ENCODE measurements around the gene SLC6A11.
A peak's percentile ranks its signal among the peaks of the same experiment; 100 is the strongest.

SLC6A11 gene

DNA sequence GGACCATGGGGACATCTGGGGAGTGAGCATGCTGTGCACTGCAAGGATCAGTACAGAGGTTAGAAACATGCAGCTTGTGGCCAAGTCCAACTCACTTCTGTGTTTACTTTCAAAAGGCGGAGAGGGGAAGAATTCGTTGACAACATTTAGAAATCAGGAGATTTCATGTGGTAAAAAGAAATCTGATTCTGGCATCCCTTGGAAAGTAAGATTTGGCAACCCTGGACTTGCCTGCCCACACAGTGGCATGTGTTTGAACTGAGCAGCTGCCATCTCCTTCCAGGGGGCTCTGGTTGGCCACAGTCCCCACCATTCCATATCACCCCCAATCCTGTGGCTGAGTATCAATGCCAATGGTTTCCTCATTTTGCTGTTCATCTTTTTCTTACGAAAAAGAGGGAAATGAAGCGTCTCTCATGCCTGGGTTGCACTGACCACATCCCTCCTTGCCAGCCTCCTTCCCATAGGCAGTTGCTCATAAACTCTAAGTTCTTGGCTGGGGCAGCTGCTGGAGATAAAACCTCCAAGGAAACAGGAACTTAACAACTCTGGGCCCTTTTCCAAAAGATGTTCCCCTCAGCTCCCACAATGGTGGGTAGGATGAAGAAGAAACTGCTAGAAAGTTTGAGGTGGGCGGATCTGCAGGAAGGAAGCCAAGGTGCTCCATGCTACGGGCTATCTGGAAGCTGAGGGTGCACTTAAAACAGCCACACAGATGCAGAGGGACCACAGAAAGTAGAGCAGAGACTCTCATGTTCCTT is 29.2 kb downstream of the SLC6A11 start:
- no peak for DNase-seq

DNA sequence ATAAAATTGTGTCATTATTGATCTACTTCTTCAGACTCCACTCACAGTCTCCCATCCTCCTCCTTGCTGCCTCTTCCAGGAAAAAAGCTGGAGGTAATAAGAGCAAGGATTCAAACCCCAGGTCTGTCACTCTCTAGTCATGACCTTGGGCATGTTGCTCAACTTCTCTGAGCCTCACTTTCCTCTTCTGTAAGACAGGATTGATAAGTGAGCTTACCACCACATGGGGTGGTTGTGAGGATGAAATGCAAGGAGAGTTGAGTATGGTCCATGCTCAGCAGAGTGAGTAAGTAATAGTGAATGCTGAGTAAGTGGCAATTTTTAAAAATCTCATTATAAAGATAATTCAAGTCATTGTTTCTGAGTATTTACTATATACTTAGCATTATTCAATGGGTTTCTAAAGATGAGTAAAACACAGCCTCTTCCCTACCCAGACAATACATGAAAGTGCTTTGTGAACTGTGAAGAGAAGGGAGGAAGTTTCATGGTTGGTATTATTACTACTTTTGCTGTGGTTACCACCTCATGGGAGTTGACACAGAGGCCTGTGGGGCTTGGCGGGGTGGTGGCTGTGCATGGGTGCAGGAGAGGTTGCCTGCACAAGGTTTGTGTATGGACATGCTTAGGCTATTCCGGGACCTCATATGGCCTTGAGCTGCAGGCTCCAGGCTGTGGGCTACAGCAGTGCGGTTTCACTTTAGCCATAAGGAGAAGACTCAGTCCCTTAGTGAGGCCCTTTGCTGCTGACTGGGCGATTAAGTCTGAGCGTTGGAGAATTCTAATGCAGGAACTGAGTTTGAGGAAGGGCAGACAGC is 30.0 kb downstream of the SLC6A11 start:
- DNase-seq, result peak in 1 of 2 donors; percentile 6

DNA sequence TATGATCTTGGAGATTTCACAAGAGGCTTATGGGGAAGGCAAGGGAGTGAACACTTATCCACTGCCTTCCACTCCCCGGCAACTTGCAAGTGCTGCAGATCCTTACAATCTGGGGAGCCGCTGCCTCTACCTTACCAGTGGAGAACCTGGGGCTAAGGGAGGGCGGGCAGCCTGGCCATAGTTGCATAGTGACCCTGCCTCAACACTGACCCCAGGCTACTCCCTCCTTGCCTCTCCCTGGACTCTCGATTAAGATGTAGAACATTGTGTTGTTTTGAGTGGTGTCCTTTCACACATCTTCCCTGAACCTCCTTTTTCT is 30.6 kb downstream of the SLC6A11 start:
- no peak for DNase-seq

DNA sequence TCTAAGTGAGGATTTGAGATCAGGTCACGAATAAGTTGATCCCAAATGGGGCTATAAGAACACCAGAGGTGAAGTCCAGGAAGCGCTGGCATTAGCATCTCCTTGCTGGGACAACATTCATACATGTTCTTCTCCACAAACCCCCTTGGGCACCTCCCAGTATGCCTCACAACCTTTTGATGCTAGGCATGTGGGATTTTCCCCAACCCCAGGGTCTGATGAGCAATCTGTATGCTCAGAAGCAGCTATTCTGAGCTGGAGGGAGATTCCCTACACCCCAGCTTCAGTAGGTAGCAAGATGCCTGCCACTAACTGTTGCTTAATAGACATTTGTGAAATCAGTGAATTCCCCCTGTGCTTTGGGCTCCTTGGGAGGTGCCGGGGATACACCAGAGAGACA is 32.2 kb downstream of the SLC6A11 start:
- peak; percentile 18 to 34 for DNase-seq

DNA sequence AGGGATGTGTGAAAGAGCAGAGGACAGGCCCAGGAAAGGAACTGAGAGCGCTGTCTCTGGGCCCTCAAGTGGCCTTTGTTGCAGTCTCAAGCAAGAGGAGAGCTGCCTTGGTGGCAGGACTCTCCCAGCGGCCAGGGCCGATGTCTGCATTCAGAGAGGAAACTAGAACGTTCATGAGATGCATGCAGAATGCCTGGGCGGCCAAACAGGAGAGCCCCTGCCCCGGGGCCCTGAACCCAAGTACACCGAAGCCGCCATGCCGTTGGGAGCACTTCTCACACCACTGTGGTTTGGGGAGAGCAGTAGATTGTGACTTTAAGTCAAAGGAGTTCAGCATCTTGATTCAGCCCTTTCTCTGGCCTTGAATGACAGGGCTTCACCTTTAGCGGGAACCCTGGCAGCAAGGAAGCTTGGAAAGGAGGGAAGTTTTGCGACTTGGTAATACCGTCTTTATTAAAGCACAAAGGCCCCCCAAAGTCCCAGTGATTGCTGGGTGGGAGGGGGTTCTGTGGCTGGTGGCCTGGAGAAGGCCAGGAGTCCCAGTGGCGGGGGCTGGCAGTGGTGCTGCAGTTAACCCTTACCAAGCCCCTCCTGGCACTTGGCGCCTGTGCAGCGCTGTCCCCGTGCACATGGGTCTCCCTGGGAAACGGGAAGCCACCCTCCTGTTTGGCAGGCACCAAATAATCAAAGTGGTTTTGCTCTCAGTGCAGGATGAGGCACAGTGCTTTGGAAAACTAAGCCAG is 36.2 kb downstream of the SLC6A11 start:
- no peak for DNase-seq

DNA sequence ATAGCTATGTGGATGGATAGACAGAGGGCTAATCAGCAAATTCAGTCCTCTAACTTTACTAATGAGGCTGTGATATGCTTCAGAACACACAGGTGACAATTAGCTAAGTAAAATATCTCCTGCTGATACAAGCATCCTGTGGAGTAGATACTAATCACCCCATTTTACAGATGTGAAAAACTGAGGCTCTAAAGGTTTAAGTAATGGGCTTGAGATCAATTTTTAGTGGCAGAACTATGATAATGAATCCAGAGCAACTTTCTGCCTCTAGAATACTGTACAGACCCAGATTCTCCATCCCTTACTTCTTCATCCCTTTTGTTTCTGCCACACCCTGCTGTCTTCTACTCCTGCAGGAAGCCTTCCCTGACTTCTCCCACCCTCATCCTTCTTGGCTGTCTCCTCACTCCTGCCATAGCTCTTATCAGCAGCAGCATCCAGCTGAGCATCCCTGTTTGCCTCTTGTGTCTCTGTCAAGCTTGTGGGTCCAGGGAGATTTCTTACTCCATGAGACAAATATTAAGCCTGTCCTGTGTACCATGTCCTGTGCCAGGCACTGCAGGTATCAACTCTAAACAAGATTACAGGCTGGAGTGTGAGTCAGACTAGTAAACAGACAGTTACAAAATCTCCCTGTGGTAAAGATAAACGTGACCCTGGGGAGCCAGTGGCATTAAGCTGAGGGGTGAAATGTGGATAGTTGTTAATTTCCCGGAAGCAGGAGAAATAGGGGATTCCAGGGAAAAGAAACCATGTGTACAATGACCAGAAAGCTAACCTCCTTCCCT is 39.2 kb downstream of the SLC6A11 start:
- no peak for DNase-seq

DNA sequence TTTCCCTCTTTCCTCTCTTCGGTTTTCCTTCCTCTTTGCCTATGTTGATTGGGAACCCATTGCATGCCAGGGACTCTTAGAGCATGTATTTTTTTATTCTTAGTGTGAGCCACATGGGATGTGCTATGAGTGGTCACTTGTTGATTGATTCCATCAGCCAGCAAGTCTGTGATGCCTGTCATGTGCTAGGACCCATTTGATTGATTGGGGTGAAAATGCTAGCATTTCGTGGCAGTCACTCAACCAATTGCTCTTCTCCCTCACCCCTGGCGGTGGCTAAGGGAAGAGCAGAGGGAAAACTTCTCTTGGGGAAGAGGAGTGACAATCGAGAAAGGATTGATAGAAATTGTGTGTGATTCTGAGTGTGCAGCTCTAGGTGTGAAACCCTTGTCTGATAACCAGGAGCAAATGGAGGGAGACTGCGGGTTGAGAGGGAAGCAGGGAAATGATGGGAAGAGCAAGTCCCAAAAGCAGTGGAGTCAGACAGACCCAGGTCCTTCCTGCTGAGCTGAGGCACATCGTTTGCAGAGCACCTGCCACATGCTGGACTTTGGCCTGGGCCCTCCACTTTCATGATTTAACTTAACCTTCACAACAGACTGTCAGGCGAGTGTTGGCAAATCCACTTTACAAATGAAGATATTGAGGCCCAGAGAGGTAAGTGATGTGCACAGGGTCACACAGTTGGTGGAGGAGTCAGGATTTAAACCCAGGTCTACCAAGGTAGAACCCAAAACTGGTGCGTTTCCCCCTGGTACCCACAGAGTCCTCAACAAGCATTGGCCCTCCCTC is 40.0 kb downstream of the SLC6A11 start:
- no peak for DNase-seq

DNA sequence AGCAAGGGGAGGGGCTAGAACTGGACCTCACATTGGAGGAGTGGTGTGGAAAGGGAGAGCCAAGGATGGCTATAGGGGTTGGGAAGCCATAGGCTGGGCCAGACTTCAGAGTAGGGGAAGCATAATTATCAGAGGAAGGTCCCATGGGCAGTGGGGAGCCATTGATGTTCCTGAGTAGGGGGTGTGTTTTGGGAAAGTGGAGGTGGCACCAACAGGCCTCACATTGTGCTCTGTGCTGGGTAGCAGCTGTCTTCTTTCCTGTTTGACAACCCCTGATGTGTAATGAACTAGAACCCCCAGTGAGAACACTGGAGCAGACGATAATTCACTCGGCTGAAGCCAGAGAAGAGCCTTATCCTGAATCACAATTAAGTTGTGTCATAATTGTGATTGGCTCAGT is 41.2 kb downstream of the SLC6A11 start:
- no peak for DNase-seq

DNA sequence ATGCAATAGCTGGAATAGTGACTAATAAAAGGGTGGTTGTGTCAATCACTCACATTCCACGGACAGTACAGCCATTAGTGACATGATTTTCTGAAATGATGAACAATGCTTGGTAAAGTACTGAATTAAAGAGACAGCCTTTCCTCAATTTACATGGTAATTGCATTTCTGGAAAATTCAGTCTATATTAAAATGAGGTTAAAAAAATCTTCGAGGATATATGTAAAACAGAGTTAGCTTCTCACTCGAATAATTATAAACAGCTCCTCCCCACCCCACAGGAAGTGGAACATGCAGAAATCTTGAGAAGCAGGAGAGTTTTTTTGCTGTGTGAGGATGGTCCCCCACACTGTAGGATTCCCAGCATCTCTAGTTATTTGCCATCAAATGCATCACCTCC is 42.1 kb downstream of the SLC6A11 start:
- no peak for DNase-seq

DNA sequence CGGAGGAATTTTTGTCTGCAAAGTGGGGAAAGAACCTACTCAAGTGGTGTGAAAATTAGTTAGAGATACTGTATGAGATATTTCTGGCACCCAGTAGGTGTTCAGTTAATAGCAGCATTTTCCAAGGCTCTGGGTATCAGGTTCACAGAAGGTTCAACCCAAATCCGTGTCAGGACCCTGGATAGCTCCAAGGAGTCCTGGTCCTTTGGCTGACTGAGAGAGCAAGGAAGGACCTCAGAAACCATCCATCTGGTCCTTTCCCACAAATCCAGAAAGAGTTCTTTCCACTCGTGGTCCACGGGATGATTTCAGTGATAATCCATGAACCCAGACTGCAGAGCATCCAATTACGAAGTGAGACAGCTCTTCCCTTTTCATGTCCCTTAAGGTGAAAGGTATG is 51.4 kb downstream of the SLC6A11 start:
- no peak for DNase-seq

DNA sequence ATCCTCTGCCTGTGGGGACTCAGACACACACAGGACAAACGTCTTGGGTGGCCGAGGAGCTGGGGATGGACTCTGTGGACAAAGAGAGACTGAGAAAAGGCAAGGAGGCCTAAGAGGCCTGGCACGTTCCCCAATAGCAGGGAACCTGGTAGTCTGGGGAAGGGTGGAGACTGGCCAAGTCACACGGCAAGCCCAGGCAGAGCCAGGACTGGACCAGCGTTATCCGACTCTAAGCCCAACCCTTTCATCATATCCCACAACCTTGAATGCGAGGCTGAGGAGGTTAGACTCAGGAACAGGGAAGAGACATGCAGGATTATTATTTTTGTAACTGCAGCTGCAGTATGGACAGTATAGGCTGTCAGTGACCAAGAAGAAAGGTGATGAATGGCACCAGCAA is 53.4 kb downstream of the SLC6A11 start:
- DNase-seq, result no peak

DNA sequence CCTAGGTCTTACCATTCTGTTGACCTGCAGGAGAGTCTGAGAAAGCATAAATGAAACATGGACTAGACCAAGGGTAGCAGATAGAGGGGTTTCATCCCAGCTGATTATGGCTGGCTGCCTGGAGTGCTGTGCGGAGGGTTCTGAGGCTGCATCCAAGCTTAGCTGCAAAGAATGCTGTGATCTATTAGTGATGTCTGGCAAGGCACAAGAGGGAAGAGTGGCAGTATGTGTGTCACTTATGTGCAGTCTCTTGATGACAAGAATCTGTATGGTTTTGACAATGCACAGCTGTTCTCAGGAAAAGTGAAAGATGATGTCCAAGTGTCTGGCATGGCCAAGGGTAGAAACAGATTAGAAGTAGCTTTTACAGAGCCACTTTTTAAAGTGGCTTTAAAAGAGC is 54.3 kb downstream of the SLC6A11 start:
- no peak for DNase-seq

DNA sequence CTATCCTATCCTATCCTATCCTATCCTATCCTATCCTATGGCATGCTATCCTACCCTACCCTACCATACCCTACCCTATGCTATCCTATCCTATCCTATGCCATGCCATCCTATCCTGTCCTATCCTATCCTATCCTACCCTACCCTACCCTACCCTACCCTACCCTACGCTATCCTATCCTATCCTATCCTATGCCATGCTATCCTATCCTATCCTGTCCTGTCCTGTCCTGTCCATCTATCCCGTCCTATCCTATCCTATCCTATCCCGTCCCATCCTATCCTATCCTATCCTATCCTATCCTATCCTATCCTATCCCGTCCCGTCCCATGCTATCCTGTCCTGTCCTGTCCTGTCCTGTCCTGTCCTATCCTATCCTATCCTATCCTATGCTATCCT is 57.4 kb downstream of the SLC6A11 start:
- no peak for DNase-seq

DNA sequence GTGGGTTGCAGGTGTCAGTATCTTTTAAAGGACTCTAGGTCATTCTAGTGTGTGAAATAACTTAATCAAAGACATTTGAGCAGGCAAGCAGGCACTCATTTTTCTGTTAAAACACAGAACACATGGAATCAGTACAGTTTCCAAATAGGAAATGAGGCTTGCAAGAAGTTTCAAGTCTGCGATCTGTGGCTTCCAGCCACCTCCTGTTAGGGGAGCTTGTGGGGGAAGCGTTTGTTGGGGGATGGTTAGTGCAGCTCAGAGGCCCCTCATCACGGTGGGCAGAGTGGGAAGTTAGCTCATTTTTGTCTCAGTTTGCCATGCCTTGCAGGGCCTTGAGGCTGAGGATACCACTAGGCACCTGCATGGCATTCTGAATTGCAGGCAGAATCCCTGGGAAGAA is 59.9 kb downstream of the SLC6A11 start:
- DNase-seq, result no peak

DNA sequence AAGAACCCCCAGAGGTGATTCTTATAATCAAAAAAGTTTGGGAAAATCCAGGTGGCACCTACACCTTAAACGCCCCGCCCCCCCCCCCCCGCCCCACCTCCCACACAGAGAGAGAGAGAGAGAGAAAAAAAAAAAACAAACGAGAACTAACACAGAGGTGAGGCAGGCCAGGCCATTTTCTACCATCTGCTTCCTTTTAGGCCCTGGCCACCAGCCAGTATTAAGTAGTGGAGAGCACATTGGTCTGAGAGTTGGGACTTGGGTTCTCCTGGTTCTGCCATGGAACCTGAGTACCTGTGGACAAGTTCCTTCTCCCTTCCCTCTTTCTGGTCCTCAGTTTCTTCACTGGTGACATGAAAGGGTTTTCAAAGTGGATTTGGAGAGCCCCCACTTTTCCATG is 60.6 kb downstream of the SLC6A11 start:
- no peak for DNase-seq

DNA sequence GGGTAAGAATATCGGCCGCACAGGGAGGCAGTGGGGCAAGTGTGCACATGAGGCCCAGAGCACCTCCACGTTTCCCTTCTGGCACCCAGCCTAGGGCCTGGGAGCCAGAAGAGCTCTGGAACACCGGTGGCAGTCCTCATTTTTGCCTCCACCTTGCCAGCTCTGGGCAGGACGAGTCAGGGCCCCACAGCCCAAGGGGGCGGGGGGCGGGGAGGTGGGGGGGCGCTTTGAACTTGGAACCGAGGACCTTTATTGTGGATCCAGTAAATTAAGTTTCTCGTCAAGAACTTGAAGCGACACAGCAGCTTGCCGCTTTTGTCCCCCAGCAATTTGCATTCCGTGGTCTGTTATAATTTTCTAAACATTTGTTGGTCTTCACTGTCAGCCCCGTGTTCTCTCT is 66.8 kb downstream of the SLC6A11 start:
- no peak for DNase-seq

DNA sequence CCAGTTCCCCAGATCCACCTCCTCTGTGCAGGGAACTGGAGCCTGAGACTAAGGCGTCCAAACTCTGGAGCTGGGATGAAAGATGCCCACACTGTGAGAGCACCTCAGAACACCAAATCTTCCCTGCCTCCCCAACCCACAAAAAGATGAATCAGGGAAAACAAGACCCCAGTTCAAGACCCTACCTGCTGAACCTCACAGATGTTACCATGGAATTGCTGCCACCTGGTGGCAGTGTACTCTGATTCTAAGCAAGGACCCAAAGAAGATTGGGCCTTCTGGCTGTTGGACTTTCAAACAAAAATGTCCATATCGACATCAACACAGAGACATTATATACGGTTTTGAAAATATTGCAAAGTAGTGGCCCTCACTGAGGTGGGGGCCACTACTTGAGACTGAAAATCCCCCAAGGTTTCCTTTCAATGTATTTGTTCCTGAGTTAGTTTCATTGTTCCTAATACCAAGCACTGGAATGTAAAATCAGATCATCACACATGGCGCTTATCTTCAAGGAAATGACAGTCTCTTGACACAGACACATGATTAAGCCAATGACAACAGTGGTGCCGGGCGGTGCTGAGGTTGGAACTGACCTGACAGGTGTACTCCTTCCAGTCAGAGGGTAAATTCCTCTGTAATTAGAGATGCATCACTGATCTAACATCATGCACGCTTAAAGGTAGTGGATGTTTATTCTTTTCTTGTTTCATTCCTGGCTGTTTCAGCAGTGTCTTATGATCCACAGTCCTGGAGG is 67.6 kb downstream of the SLC6A11 start:
- peak in 1 of 2 donors; percentile 27 for DNase-seq

DNA sequence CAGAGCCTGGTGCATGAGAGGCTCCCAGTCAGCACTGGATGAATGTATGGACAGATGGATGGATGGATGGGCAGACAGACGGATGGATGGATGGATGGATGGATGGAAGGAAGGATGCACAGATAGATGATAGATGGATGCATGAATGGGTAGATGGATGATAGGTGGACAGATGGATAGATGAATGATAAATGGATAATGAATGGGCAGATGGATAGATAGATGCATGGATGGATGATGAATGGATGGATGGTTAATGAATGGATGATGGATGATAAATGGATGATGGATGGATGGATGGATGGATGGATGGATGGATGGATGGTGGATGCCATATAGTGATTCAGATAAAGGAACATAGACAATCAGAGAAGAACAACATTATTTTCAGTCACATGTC is 71.0 kb downstream of the SLC6A11 start:
- no peak for DNase-seq

DNA sequence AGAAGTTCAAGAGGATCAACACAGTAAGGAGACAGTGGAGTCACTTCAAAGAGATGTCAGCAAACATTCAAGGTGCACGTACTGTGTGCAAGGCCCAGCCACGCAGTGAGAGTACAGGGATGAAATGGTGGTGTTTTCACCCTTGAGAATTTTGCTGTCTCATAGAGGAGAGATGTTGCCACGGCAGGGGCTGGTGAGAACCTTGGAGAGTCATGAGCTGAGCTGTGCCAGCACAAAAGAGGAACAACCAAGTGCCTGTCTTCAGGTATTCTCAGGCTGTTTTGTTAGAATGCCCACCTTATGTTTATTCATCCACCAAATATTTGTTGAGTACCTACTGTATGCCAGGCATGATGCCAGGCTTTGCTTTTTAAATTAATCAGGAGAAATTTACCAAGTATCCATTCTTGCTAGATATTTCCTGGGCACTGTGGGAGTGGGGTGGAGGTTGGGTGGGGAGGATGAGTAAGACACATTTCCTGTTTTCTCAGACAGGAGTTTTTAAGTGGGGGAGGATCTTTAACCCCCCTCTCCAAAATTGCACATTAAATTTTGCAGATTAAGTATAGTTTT is 72.6 kb downstream of the SLC6A11 start:
- no peak for DNase-seq

DNA sequence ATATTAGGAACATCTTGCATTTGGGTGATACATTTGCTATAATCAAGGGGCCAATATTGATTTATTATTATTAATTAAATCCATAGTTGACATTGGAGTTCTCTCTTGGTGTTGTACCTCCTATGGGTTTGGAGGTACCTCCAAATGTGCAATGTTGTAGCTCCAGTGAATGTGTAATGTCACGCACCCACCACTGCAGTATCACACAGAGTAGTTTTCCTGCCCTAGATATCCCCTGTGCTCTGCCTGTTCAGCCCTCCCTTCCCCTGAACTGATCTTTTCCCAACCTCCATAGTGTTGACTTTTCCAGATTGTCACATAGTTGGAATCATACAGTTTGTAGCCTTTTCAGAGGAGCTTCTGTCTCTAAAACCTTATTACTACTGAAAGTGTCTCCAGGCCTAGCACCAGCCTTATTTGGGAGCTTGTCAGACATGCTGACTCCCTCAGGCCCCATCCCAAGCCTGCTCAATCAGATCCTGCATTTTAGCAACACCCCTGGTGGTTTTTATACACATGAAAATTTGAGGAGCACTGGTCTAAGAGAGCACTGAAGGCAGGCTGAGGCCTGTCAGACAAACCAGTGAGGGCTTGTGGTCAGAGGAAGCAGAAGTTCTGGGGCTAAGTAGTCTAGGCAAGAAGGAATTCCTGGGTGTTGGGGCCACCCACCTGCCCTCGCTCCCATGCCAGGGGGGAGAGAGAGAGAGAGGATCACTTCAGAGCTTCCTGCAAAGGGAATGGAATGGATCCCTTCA is 73.4 kb downstream of the SLC6A11 start:
- no peak for DNase-seq
